ENCODE data around the gene VSTM2B. TPM values are rescaled to one million over a fixed set of nuclear protein-coding genes. Genes with fewer than 3 reads are reported as not detected.

The VSTM2B gene
- total RNA-seq, 4 donors from 2014 or later = not detected

- H3K9me3 ChIP-seq = no peaks in the 10 kb centered on the region
- H3K4me3 ChIP-seq = no peak overlapping the region
- in situ Hi-C loops (cut with MboI; ENCODE audit: low pct_ligation_motif_present in 1 of 4, low pct_unique_long_range_greater_than_20kb in 1 of 4, low sequenced_read_pairs in 3 of 4) = no loop called here
- H3K36me3 ChIP-seq = no peaks in the 10 kb centered on the region
- 24 to 75% methylated on average over 2 to 10 of the region's 10 CpGs for WGBS, 2 donors (ENCODE audit: low coverage in 1 of 2)
- no peak overlapping the region for H3K27ac ChIP-seq
- intact Hi-C loops (cut with DNase I; ENCODE audit: low total_unique reads) = no loop called here
- H3K4me1 ChIP-seq = no peaks in the 10 kb centered on the region
- TF ChIP-seq POLR2AphosphoS5 (IDR thresholded peaks at IDR 0.05) = no peak
- no peak for TF ChIP-seq POLR2A (IDR thresholded peaks at IDR 0.05)
- TF ChIP-seq CTCF (IDR thresholded peaks at IDR 0.05) = no peak
- no peak for TF ChIP-seq EP300 (IDR thresholded peaks at IDR 0.05; ENCODE audit: low read depth)
- H3K27me3 ChIP-seq = no peaks in the 10 kb centered on the region
- DNase-seq = no peak
These were observed 20.9 kb downstream of the VSTM2B start for GRCh38 chr19:29546583-29547190.

- in situ Hi-C loops (cut with MboI; ENCODE audit: low pct_ligation_motif_present in 1 of 4, low pct_unique_long_range_greater_than_20kb in 1 of 4, low sequenced_read_pairs in 3 of 4) = no loop called here
- Histone ChIP-seq H3K27me3 (no peaks in the 10 kb centered on the region), H3K36me3 (no peaks in the 10 kb centered on the region), H3K4me1 (no peaks in the 10 kb centered on the region), H3K4me3 (no peak overlapping the region), H3K9me3 (no peaks in the 10 kb centered on the region), H3K27ac (no peak overlapping the region)
- no peak for DNase-seq
- TF ChIP-seq POLR2AphosphoS5 (IDR thresholded peaks at IDR 0.05) (no peak), POLR2A (IDR thresholded peaks at IDR 0.05) (no peak), CTCF (IDR thresholded peaks at IDR 0.05) (no peak), EP300 (IDR thresholded peaks at IDR 0.05; ENCODE audit: low read depth) (no peak)
- WGBS, 2 donors (ENCODE audit: low coverage in 1 of 2) = 77 to 86% methylated on average over 4 to 7 of the region's 7 CpGs
- intact Hi-C loops (cut with DNase I; ENCODE audit: low total_unique reads) = no loop called here
These were observed 21.7 kb downstream of the VSTM2B start for GRCh38 chr19:29547361-29547960.

GRCh38 chr19:29547981-29548380 lies 22.2 kb downstream of the VSTM2B start:
- no peak for DNase-seq
- H3K36me3 ChIP-seq = no peaks in the 10 kb centered on the region
- H3K4me3 ChIP-seq = no peak overlapping the region
- intact Hi-C loops (cut with DNase I; ENCODE audit: low total_unique reads) = no loop called here
- 50 to 60% methylated on average over 1 to 8 of the region's 8 CpGs for WGBS, 2 donors (ENCODE audit: low coverage in 1 of 2)
- no peak overlapping the region for H3K27ac ChIP-seq
- H3K9me3 ChIP-seq = no peaks in the 10 kb centered on the region
- in situ Hi-C loops (cut with MboI; ENCODE audit: low pct_ligation_motif_present in 1 of 4, low pct_unique_long_range_greater_than_20kb in 1 of 4, low sequenced_read_pairs in 3 of 4) = no loop called here
- no peak for TF ChIP-seq POLR2A (IDR thresholded peaks at IDR 0.05)
- no peak for TF ChIP-seq POLR2AphosphoS5 (IDR thresholded peaks at IDR 0.05)
- no peak for TF ChIP-seq CTCF (IDR thresholded peaks at IDR 0.05)
- TF ChIP-seq EP300 (IDR thresholded peaks at IDR 0.05; ENCODE audit: low read depth) = no peak
- H3K27me3 ChIP-seq = no peaks in the 10 kb centered on the region
- no peaks in the 10 kb centered on the region for H3K4me1 ChIP-seq

GRCh38 chr19:29548483-29549085 lies 22.8 kb downstream of the VSTM2B start:
- intact Hi-C loops (cut with DNase I; ENCODE audit: low total_unique reads) (no loop called here), in situ Hi-C loops (cut with MboI; ENCODE audit: low pct_ligation_motif_present in 1 of 4, low pct_unique_long_range_greater_than_20kb in 1 of 4, low sequenced_read_pairs in 3 of 4) (no loop called here)
- 71 to 80% methylated on average over 2 to 9 of the region's 9 CpGs for WGBS, 2 donors (ENCODE audit: low coverage in 1 of 2)
- Histone ChIP-seq H3K27me3 (no peaks in the 10 kb centered on the region), H3K9me3 (no peaks in the 10 kb centered on the region), H3K4me1 (no peaks in the 10 kb centered on the region), H3K27ac (no peak overlapping the region), H3K4me3 (no peak overlapping the region), H3K36me3 (no peaks in the 10 kb centered on the region)
- DNase-seq = no peak
- no peak for TF ChIP-seq EP300 (IDR thresholded peaks at IDR 0.05; ENCODE audit: low read depth)
- TF ChIP-seq POLR2AphosphoS5 (IDR thresholded peaks at IDR 0.05) = no peak
- no peak for TF ChIP-seq CTCF (IDR thresholded peaks at IDR 0.05)
- TF ChIP-seq POLR2A (IDR thresholded peaks at IDR 0.05) = no peak
